Astrocyte of the spinal cord (primary cell): ENCODE measurements around the gene POP7.

Source experiments
- DNase-seq: peaks from one replicate; pipeline ENCODE4 v3.0.0; 2011; ENCODE audit warnings: low read depth, low spot score
- H3K4me3 ChIP-seq: 2 replicates; pipeline ENCODE4 v1.5.1; 2011; ENCODE audit warnings: low read depth, mild to moderate bottlenecking, low read length, moderate library complexity
- in situ Hi-C: cut with HindIII; loops from 2 replicates; pipeline ENCODE4 v1.10.0; 2017; ENCODE audit warnings: low sequenced_read_pairs
- TF ChIP-seq, protein P1 (sequence below): IDR thresholded peaks from 2 replicates; pipeline ENCODE4 v1.5.1; 2012; ENCODE audit warnings: low read depth, mild to moderate bottlenecking, low read length, inconsistent platforms

The POP7 gene

DNA sequence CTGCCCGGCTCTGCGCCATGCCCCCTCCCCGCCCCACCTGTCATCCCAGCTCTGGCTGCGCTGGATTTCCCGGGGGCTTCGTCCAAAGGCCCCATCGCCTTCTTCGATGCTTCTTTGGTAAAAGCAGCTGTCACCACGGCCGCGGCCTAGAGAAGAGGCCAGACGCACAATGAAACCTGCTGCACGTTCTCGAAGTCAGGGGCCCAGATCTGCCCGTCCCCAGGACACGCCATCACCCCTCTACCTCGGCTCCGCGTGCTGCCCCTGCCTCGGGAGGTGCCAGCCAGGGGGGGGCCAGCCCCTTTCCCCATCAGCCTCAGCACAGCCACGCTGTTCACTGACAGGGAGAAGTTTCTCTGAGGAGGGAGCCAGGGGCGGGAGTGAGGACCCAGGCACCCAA is 18.7 kb upstream of the POP7 start:
- H3K4me3 ChIP-seq: no peak overlapping the region
- TF ChIP-seq, protein P1, sequence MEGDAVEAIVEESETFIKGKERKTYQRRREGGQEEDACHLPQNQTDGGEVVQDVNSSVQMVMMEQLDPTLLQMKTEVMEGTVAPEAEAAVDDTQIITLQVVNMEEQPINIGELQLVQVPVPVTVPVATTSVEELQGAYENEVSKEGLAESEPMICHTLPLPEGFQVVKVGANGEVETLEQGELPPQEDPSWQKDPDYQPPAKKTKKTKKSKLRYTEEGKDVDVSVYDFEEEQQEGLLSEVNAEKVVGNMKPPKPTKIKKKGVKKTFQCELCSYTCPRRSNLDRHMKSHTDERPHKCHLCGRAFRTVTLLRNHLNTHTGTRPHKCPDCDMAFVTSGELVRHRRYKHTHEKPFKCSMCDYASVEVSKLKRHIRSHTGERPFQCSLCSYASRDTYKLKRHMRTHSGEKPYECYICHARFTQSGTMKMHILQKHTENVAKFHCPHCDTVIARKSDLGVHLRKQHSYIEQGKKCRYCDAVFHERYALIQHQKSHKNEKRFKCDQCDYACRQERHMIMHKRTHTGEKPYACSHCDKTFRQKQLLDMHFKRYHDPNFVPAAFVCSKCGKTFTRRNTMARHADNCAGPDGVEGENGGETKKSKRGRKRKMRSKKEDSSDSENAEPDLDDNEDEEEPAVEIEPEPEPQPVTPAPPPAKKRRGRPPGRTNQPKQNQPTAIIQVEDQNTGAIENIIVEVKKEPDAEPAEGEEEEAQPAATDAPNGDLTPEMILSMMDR: no peak
- in situ Hi-C loops: no loop called here
- no peak for DNase-seq

GRCh38 chr7:100687751-100688300 is 18.1 kb upstream of the POP7 start:
- in situ Hi-C loops: no loop called here
- no peak for DNase-seq
- TF ChIP-seq, protein P1: no peak
- H3K4me3 ChIP-seq: no peak overlapping the region

GRCh38 chr7:100688326-100688860 is 17.5 kb upstream of the POP7 start:
- in situ Hi-C loops: no loop called here
- no peak overlapping the region for H3K4me3 ChIP-seq
- no peak for DNase-seq
- TF ChIP-seq, protein P1: no peak

DNA sequence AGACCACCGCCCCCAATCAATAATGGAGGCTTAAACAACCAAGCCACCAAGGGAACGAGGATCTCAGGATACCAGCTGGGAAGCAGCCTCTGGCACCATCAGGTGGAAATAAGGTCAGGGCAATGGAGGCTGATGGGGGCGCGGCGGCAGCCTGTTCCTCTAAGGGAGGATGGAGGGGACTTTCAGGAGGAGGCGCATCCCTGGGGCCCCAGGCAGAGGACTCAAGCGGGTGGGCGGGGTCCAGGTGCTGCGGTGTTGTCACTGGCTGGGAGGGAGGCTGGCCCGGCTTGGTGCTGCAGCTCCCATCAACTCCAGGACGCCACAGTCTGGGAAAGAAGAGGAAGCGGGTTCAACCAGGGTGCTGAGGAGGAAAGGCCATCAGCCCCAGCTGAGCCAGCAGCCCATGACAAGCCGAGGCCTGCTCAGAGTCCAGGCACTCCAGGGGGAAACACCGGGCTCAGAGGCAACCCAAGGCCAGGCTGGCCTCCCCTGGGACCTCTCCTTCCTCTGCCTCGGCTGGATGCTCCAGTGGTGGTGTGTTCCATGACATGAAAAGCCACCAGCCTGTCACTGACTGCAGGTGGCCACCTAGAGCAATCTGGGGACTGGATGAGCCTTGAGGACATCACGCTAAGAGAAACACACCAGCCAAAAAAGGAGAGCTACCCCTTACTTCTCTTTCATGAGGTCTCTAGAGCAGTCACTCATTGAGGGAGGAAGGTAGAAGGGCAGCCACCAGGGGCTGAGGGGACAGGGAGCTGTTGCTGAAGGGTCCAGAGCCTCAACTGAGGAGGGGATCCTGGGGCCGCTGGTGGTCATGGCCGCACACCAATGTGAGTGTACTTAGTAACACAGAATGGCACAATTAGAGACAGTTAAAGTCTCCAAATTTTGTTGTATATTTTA is 16.4 kb upstream of the POP7 start:
- TF ChIP-seq, protein P1: no peak
- no peak overlapping the region for H3K4me3 ChIP-seq
- DNase-seq: no peak
- in situ Hi-C loops: no loop called here

DNA sequence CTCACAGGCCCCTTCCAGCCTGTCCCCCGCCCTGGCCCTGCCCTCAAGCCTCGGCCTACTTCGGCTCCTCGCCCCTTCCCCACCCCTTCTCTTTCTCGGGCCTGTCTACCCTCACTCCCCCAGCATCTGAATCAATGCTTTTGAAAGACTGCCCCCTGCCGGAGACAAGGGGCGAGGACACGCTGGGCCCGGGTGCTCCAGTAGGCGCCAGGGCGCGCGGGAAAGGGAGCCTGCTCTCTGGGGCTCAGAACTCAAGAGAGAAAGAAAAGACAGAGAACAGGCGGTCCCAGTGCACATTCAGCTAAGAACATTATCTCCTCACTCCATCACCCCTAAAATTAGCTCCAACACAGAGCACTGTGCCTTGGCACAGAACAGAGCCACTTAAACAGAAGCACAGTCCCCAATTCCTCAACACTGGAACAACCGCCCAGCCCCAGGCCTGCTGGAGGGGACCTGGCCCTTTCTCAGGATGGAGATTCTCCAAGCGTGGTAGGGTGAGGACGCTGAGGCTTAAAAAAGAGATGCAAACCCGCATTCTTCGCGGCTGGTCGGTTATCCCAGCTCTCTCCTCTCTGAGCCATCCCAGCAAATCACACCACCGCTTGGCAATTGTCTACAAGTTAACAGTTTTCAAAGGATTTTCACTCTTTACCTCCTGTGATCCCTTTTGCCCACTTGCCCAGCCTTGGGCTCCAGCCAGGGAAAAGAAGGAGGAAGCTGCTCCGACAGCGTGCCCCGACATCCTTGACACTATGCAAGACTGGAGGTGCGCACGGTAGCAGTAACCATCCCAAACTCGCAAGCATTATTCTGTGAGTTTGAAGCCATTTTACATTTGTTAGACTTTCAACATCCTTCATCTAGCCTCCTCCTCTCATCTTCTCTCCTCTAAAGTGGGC is 14.0 kb upstream of the POP7 start:
- TF ChIP-seq, protein P1: peak; percentile 95
- H3K4me3 ChIP-seq: peak overlapping the region; percentile 12
- DNase-seq: peak; percentile 73
- in situ Hi-C loops: no loop called here

DNA sequence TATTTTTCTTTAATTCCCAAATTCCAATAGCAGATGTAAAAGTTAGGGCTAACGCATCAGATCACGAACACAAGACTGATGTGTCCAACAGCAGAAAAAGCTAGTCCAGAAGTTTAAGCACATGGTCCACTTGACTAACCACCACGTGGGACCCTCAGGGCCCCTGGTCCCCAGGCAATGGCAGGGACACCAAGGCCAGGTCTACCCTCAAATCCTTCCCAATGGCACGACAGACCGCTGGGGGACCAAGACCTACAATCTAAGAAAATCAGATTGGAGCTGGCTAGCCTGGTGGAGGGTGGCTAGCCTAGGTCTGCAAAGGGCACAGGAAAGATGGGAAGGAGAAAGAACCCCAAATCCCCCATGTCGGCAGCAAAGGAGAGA is 13.4 kb upstream of the POP7 start:
- peak overlapping the region; percentile 74 for H3K4me3 ChIP-seq
- in situ Hi-C loops: no loop called here
- DNase-seq: no peak
- TF ChIP-seq, protein P1: no peak
